Trophoblast cell (in vitro differentiated cells and primary cell): ENCODE measurements around the gene IL17RE.
A peak's percentile ranks its signal among the peaks of the same experiment; 100 is the strongest.

Experiments
- DNase-seq, 2 donors: peaks; one replicate each; pipeline ENCODE4 v3.0.0-alpha.2; 2016
- H2AFZ ChIP-seq: 2 replicates; pipeline ENCODE4 v1.6.1; 2013; ENCODE audit warnings: low read length, moderate library complexity, mild to moderate bottlenecking; ENCODE audit not compliant: insufficient read depth, poor library complexity
- H2AK5ac ChIP-seq: 2 replicates; pipeline ENCODE4 v1.6.1; 2013; ENCODE audit warnings: mild to moderate bottlenecking, low read length
- H2BK120ac ChIP-seq: 2 replicates; pipeline ENCODE4 v1.6.1; 2013; ENCODE audit warnings: low read length, mild to moderate bottlenecking, moderate library complexity; ENCODE audit not compliant: insufficient read depth, poor library complexity
- H2BK12ac ChIP-seq: 2 replicates; pipeline ENCODE4 v1.6.1; 2013; ENCODE audit warnings: mild to moderate bottlenecking, low read length, moderate library complexity
- H2BK5ac ChIP-seq: 2 replicates; pipeline ENCODE4 v1.6.1; 2013; ENCODE audit warnings: low read length, low read depth, moderate library complexity, mild to moderate bottlenecking; ENCODE audit not compliant: poor library complexity
- H3K14ac ChIP-seq: 2 replicates; pipeline ENCODE4 v1.6.1; 2013; ENCODE audit warnings: mild to moderate bottlenecking, low read length
- H3K18ac ChIP-seq: 2 replicates; pipeline ENCODE4 v1.6.1; 2013; ENCODE audit warnings: mild to moderate bottlenecking, low read length
- H3K23ac ChIP-seq: 2 replicates; pipeline ENCODE4 v1.6.1; 2013; ENCODE audit warnings: low read length
- H3K27ac ChIP-seq: 2 replicates; pipeline ENCODE4 v1.5.1; 2013; ENCODE audit warnings: low read depth, mild to moderate bottlenecking, inconsistent platforms, low read length, moderate library complexity
- H3K27me3 ChIP-seq: 2 replicates; pipeline ENCODE4 v1.6.1; 2013; ENCODE audit warnings: inconsistent platforms, mild to moderate bottlenecking, low read length, moderate library complexity; ENCODE audit not compliant: insufficient read depth
- H3K36me3 ChIP-seq, 2 experiments: 1 replicate in 1 of 2; 2 replicates in 1 of 2; pipeline ENCODE4 v1.6.1; 2013; ENCODE audit warnings: low read length in 2 of 2, mild to moderate bottlenecking in 2 of 2, moderate library complexity in 1 of 2; ENCODE audit not compliant: insufficient read depth in 2 of 2, control insufficient read depth in 1 of 2
- H3K4ac ChIP-seq: 2 replicates; pipeline ENCODE4 v1.6.1; 2013; ENCODE audit warnings: low read depth, mild to moderate bottlenecking, low read length, moderate library complexity
- H3K4me1 ChIP-seq, 2 experiments: 1 replicate in 1 of 2; 2 replicates in 1 of 2; pipeline ENCODE4 v1.6.1; 2013; ENCODE audit warnings: low read length in 2 of 2, mild to moderate bottlenecking in 2 of 2, moderate library complexity in 1 of 2; ENCODE audit not compliant: insufficient read depth in 2 of 2, control insufficient read depth in 1 of 2
- H3K4me2 ChIP-seq: 2 replicates; pipeline ENCODE4 v1.6.1; 2013; ENCODE audit warnings: inconsistent platforms, mild to moderate bottlenecking, low read length, moderate library complexity
- H3K4me3 ChIP-seq: 2 replicates; pipeline ENCODE4 v1.5.1; 2013; ENCODE audit warnings: mild to moderate bottlenecking, low read depth, low read length, inconsistent platforms
- H3K79me1 ChIP-seq: one replicate; pipeline ENCODE4 v1.6.1; 2013; ENCODE audit warnings: low read length
- H3K79me2 ChIP-seq: 2 replicates; pipeline ENCODE4 v1.6.1; 2013; ENCODE audit warnings: low read length, mild to moderate bottlenecking; ENCODE audit not compliant: control insufficient read depth, insufficient read depth, poor library complexity
- H3K9ac ChIP-seq: 2 replicates; pipeline ENCODE4 v1.6.1; 2013; ENCODE audit warnings: mild to moderate bottlenecking, low read length
- H3K9me3 ChIP-seq: 2 replicates; pipeline ENCODE4 v1.6.1; 2013; ENCODE audit warnings: low read depth, mild to moderate bottlenecking, control low read depth, inconsistent platforms, low read length; ENCODE audit not compliant: insufficient read depth
- H4K12ac ChIP-seq: 2 replicates; pipeline ENCODE4 v1.6.1; 2013; ENCODE audit warnings: low read depth, mild to moderate bottlenecking, low read length, moderate library complexity
- H4K8ac ChIP-seq: 2 replicates; pipeline ENCODE4 v1.6.1; 2013; ENCODE audit warnings: low read depth, mild to moderate bottlenecking, low read length, moderate library complexity
- H4K91ac ChIP-seq: one replicate; pipeline ENCODE4 v1.6.1; 2013; ENCODE audit warnings: low read depth, mild to moderate bottlenecking, low read length, moderate library complexity
- WGBS: extraction: QIAGEN DNeasy Blood & Tissue Kit; methylation state at CpG from one replicate; pipeline ENCODE4 v1.1.7; 2013; ENCODE audit warnings: missing lambda C conversion rate; ENCODE audit not compliant: insufficient read length, insufficient coverage; ENCODE audit errors: extremely low coverage; 5-methylcytosine and 5-hydroxymethylcytosine counted together

The IL17RE gene

DNA sequence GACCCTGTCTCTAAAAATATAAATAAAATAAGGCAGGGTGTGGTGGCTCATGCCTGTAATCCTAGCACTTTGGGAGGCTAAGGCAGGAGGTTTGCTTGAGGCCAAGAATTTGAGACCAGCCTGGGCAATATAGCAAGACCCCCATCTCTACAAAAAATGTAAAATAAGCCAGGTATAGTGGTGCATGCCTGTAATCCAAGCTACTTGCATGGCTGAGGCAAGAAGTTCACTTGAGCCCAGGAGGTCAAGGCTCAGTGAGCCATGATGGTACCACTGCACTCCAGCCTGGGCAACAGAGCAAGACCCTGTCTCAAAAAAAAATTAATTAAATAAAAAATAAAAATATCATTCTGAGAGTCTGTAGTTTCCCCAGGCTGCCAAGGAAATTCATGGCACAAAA is 16.3 kb upstream of the IL17RE start:
- H3K79me2 ChIP-seq = peaks cover 5% of the 10 kb centered on the region
- no peak overlapping the region for H3K9ac ChIP-seq
- H3K27me3 ChIP-seq = no peaks in the 10 kb centered on the region
- H3K23ac ChIP-seq = no peak overlapping the region
- H3K36me3 ChIP-seq = no peaks in the 10 kb centered on the region
- H2BK5ac ChIP-seq = no peak overlapping the region
- no peak overlapping the region for H2AK5ac ChIP-seq
- H3K4me3 ChIP-seq = no peak overlapping the region
- no peak overlapping the region for H4K12ac ChIP-seq
- H2BK12ac ChIP-seq = peak overlapping the region; percentile 79
- no peaks in the 10 kb centered on the region for H3K9me3 ChIP-seq
- H3K27ac ChIP-seq = no peak overlapping the region
- no peak overlapping the region for H4K8ac ChIP-seq
- H3K4ac ChIP-seq = no peak overlapping the region
- H2BK120ac ChIP-seq = no peak overlapping the region
- no peak overlapping the region for H2AFZ ChIP-seq
- H3K18ac ChIP-seq = no peak overlapping the region
- H3K14ac ChIP-seq = no peak overlapping the region
- no peak for DNase-seq
- H3K4me1 ChIP-seq = peaks cover 0 to 6% of the 10 kb centered on the region in 2 experiments
- H3K4me2 ChIP-seq = no peak overlapping the region
- H3K79me1 ChIP-seq = peaks cover 15% of the 10 kb centered on the region
- H4K91ac ChIP-seq = peak overlapping the region; percentile 45

DNA sequence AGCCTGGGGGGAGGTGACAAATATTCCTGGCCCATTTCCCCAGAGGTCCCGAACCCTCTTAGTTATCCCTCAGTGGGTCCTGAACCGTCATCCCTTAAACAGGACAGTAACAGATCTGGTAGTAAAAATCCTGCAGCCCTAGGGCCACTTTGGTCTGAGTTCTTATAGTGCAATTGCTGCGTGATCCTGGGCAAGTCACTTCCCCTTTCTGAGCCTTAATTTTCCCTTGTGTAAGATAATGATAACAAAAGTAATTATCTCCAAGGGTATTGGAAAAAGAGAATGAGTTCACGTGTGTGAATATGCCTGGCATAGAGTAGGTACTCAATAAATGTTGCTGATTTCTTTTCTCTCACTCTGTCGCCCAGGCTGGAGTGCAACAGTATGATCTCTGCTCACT is 15.2 kb upstream of the IL17RE start:
- H3K9me3 ChIP-seq = no peaks in the 10 kb centered on the region
- H2AK5ac ChIP-seq = no peak overlapping the region
- no peak overlapping the region for H3K9ac ChIP-seq
- H2BK12ac ChIP-seq = no peak overlapping the region
- no peak overlapping the region for H3K4me2 ChIP-seq
- no peak overlapping the region for H3K27ac ChIP-seq
- no peak for DNase-seq
- H2BK120ac ChIP-seq = no peak overlapping the region
- H3K79me1 ChIP-seq = peaks cover 15% of the 10 kb centered on the region
- H4K91ac ChIP-seq = no peak overlapping the region
- H3K23ac ChIP-seq = no peak overlapping the region
- H3K27me3 ChIP-seq = no peaks in the 10 kb centered on the region
- WGBS = no CpG with 5 or more reads among the region's 5 CpGs
- no peak overlapping the region for H2BK5ac ChIP-seq
- peaks cover 5% of the 10 kb centered on the region for H3K79me2 ChIP-seq
- no peak overlapping the region for H4K8ac ChIP-seq
- H3K4me1 ChIP-seq = peaks cover 0 to 6% of the 10 kb centered on the region in 2 experiments
- H3K36me3 ChIP-seq = peaks cover 0 to 1% of the 10 kb centered on the region in 2 experiments
- no peak overlapping the region for H3K4ac ChIP-seq
- H4K12ac ChIP-seq = no peak overlapping the region
- H2AFZ ChIP-seq = no peak overlapping the region
- no peak overlapping the region for H3K4me3 ChIP-seq
- no peak overlapping the region for H3K18ac ChIP-seq
- H3K14ac ChIP-seq = no peak overlapping the region

DNA sequence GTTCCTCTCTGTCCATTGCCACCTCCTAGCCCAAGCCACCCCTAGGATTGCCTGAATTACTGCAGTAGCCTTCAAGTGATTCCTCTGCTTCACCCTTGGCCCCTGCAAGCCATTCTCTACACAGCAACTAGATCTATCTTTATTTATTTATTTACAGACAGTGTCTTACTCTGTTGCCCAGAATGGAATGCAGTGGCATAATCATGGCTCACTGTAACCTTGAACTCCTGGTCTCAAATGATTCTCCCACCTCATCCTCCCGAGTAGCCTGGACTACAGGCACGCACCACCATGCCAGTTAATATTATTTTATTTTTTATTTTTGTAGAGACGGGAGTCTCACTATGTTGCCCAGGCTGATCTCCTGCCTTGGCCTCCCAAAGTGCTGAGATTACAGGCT is 14.1 kb upstream of the IL17RE start:
- Histone ChIP-seq H2AFZ (no peak overlapping the region), H2BK120ac (no peak overlapping the region), H3K27ac (no peak overlapping the region), H2BK5ac (no peak overlapping the region), H3K14ac (no peak overlapping the region), H4K12ac (no peak overlapping the region), H3K4me2 (no peak overlapping the region), H3K79me2 (peaks cover 5% of the 10 kb centered on the region), H4K8ac (no peak overlapping the region), H3K79me1 (peaks cover 15% of the 10 kb centered on the region), H3K9ac (no peak overlapping the region), H3K27me3 (no peaks in the 10 kb centered on the region), H3K4me1 (peaks cover 0 to 6% of the 10 kb centered on the region in 2 experiments), H3K18ac (no peak overlapping the region), H4K91ac (no peak overlapping the region), H3K4ac (no peak overlapping the region), H3K36me3 (peaks cover 6 to 10% of the 10 kb centered on the region in 2 experiments), H3K4me3 (no peak overlapping the region), H3K23ac (no peak overlapping the region), H2AK5ac (no peak overlapping the region), H2BK12ac (no peak overlapping the region), H3K9me3 (no peaks in the 10 kb centered on the region)
- no CpG with 5 or more reads among the region's 3 CpGs for WGBS
- DNase-seq = no peak

DNA sequence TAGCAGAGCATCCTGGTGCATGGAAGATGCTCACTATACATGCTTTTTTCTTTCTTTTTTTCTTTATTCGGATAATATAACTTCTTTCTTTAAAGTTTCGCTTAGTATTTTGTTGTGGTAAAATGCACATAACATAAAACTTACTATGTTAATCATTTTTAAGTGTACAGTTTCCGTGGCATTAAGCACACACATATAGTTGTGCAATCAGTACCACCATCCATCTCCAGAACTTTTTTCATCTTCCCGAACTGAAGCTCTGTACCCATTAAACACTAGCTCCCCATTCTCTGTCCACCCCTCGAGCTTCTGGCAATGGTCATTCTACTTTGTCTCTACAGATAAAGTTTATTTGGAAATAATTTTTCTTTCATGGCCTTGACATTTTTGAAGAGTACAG is 13.2 kb upstream of the IL17RE start:
- H4K8ac ChIP-seq = no peak overlapping the region
- H2AK5ac ChIP-seq = no peak overlapping the region
- no peak overlapping the region for H3K27ac ChIP-seq
- H3K4ac ChIP-seq = no peak overlapping the region
- no peak for DNase-seq
- H4K91ac ChIP-seq = no peak overlapping the region
- H3K14ac ChIP-seq = no peak overlapping the region
- H3K79me1 ChIP-seq = peaks cover 11% of the 10 kb centered on the region
- peaks cover 5% of the 10 kb centered on the region for H3K79me2 ChIP-seq
- H3K9ac ChIP-seq = no peak overlapping the region
- H2BK12ac ChIP-seq = no peak overlapping the region
- H3K36me3 ChIP-seq = peaks cover 6 to 10% of the 10 kb centered on the region in 2 experiments
- H2BK5ac ChIP-seq = no peak overlapping the region
- H3K18ac ChIP-seq = no peak overlapping the region
- H3K4me2 ChIP-seq = no peak overlapping the region
- H3K23ac ChIP-seq = no peak overlapping the region
- no peak overlapping the region for H3K4me3 ChIP-seq
- H3K4me1 ChIP-seq = no peaks in the 10 kb centered on the region
- no peaks in the 10 kb centered on the region for H3K27me3 ChIP-seq
- H3K9me3 ChIP-seq = no peaks in the 10 kb centered on the region
- no peak overlapping the region for H2AFZ ChIP-seq
- H4K12ac ChIP-seq = no peak overlapping the region
- WGBS = no CpG with 5 or more reads among the region's 5 CpGs
- no peak overlapping the region for H2BK120ac ChIP-seq
